HepG2 (cell line): ENCODE results near the gene FCHO2. TPM values are rescaled to one million over a fixed set of nuclear protein-coding genes. Genes with fewer than 3 reads are reported as not detected.

Experiments used
- ATM ChIP-seq: fragments of 450-650 bp; IDR thresholded peaks from 2 replicates; pipeline ENCODE4 v1.7.1; 2017; ENCODE audit warnings: mild to moderate bottlenecking, borderline replicate concordance
- CEBPZ ChIP-seq: IDR thresholded peaks from 2 replicates; pipeline ENCODE4 v1.6.1; 2012; ENCODE audit warnings: low read length, improper control_type of control experiment
- CSRNP1 ChIP-seq: sonication (generic); formaldehyde crosslinking; IDR thresholded peaks from 2 replicates; pipeline ENCODE4 v1.8.1; 2023; ENCODE audit warnings: mild to moderate bottlenecking, missing genetic modification reagents
- KIAA2018 ChIP-seq: sonication (generic); formaldehyde crosslinking; IDR thresholded peaks from 2 replicates; pipeline ENCODE4 v1.5.0; 2020; ENCODE audit warnings: mild to moderate bottlenecking, missing genetic modification reagents, borderline replicate concordance
- SMARCC2 ChIP-seq: fragments of 450-650 bp; IDR thresholded peaks from 2 replicates; pipeline ENCODE4 v1.6.1; 2017; ENCODE audit warnings: antibody characterized with exemption, mild to moderate bottlenecking
- ZNF562 ChIP-seq: sonication (generic); formaldehyde crosslinking; IDR thresholded peaks from 2 replicates; pipeline ENCODE4 v1.8.0; 2022; ENCODE audit warnings: missing genetic modification reagents, borderline replicate concordance
- ZNF563 ChIP-seq: sonication (generic); formaldehyde crosslinking; IDR thresholded peaks from 2 replicates; pipeline ENCODE4 v1.8.0; 2022; ENCODE audit warnings: mild to moderate bottlenecking, moderate library complexity, missing genetic modification reagents
- ZNF781 ChIP-seq: sonication (generic); formaldehyde crosslinking; IDR thresholded peaks from 2 replicates; pipeline ENCODE4 v1.5.1; 2020; ENCODE audit warnings: borderline replicate concordance, mild to moderate bottlenecking, missing genetic modification reagents; ENCODE audit errors: not compliant biosample characterization
- polyA plus RNA-seq, 8 experiments: library from polyadenylated mRNA; depleted of rRNA in 3 of 8; stranded (reverse) in 7 of 8; unstranded in 1 of 8; fragments of >200 nt; fragmentation: Illumina TruSeq in 4 of 8; extraction: Trizol in 4 of 8; gene quantifications; 2 replicates each; pipeline versions ENCODE4 v1.2.1 to v1.2.3, GENCODE V29; 2011 to 2016; ENCODE audit warnings: low read depth in 4 of 8, missing spikeins in 1 of 8, mixed read lengths in 1 of 8; ENCODE audit not compliant: insufficient read depth in 1 of 8
- total RNA-seq, 5 experiments: library from RNA; depleted of rRNA; stranded (reverse); fragments of >200 nt; fragmentation: Illumina TruSeq; extraction: Trizol; gene quantifications; 2 replicates each; pipeline ENCODE4 v1.2.3, GENCODE V29; 2016; ENCODE audit warnings: low read depth in 1 of 5

Gene FCHO2
- total and polyA plus RNA-seq, 2 of the 13 experiments (the other 11 are each of a cell fraction or from before 2014, with no cell fraction given) = 11.6 to 17.3 TPM

GRCh38 chr5:72955143-72955767, 586 bp upstream of the FCHO2 start (continued):
- TF ChIP-seq KIAA2018 (no peak), ZNF781 (CRISPR knock-in tag) (no peak), CSRNP1 (CRISPR knock-in tag) (no peak), ZNF562 (no peak), SMARCC2 (no peak), CEBPZ (no peak), ZNF563 (0 out of 2 replicates have a peak, but pooled peaks have one; percentile 20), ATM (no peak)
